ENCODE results near the gene MCM9.

GRCh38 chr6:118886641-118887040 is 48.3 kb downstream of the MCM9 start:
- TF ChIP-seq CTCF (IDR thresholded peaks at IDR 0.05) (no peak), POLR2A (IDR thresholded peaks at IDR 0.05) (no peak)

Data from adrenal gland (tissue), 5 donors.